ENCODE data around the gene GDF2. TPM values are rescaled to one million over a fixed set of nuclear protein-coding genes. Genes with fewer than 3 reads are reported as not detected.

Gene GDF2
- total and polyA plus RNA-seq, 2 experiments from 2014 or later = not detected

- Mint-ChIP-seq H3K9me3 (no peaks in the 10 kb centered on the region), H3K27me3 (ENCODE audit: insufficient read depth, low read depth, poor library complexity) (peaks cover 6% of the 10 kb centered on the region), H3K36me3 (ENCODE audit: low read depth) (no peaks in the 10 kb centered on the region), H3K4me3 (no peak overlapping the region), H3K4me1 (peaks cover 18% of the 10 kb centered on the region), H3K27ac (no peak overlapping the region)
- Histone ChIP-seq H3K27me3 (ENCODE audit: insufficient read depth) (no peaks in the 10 kb centered on the region), H4K20me1 (replicated peaks; ENCODE audit: insufficient read depth) (no peaks in the 10 kb centered on the region), H3K4me2 (no peak overlapping the region), H2AFZ (no peak overlapping the region), H3K79me2 (replicated peaks; ENCODE audit: insufficient read depth) (no peaks in the 10 kb centered on the region), H3K4me3 (no peak overlapping the region), H3K36me3 (ENCODE audit: insufficient read depth) (no peaks in the 10 kb centered on the region), H3K9me2 (ENCODE audit: insufficient read depth) (no peaks in the 10 kb centered on the region; the same call in 1 of the 2 replicates), H3F3A (replicated peaks; ENCODE audit: low read depth) (no peaks in the 10 kb centered on the region), H3K4me1 (ENCODE audit: insufficient read depth) (peaks cover 2% of the 10 kb centered on the region; the same call in 1 of the 2 replicates), H3K27ac (ENCODE audit: low read depth) (no peak overlapping the region)
- TF ChIP-seq CTCF (conservative IDR thresholded peaks at IDR 0.05; ENCODE audit: low read depth in 2 of 2) (no peak), EZH2 (IDR thresholded peaks at IDR 0.05; ENCODE audit: low read depth, unreplicated experiment) (no peak)
- ATAC-seq = no peak
- no peak for DNase-seq (ENCODE audit: low spot score)
Measured at GRCh38 chr10:47347303-47347675, 25.0 kb downstream of the GDF2 start.

- no peaks in the 10 kb centered on the region; the same call in 1 of the 2 replicates for H3K9me2 ChIP-seq (ENCODE audit: insufficient read depth)
- Mint-ChIP-seq H3K27ac (no peak within 1 kb of the TSS), H3K9me3 (no peaks in the 10 kb centered on the region)
- no peak for TF ChIP-seq ETS1 (IDR thresholded peaks at IDR 0.05)
- TF ChIP-seq POLR2AphosphoS5 (IDR thresholded peaks at IDR 0.05; ENCODE audit: low read depth) = no peak
- no peak for TF ChIP-seq STAT1 (IDR thresholded peaks at IDR 0.05; ENCODE audit: unreplicated experiment)
- TF ChIP-seq CREB1 (CRISPR knock-in tag; IDR thresholded peaks at IDR 0.05; ENCODE audit: low read depth) = no peak
- TF ChIP-seq JUNB (IDR thresholded peaks at IDR 0.05; ENCODE audit: unreplicated experiment) = no peak
- no peak for TF ChIP-seq ZNF462 (CRISPR knock-in tag; IDR thresholded peaks at IDR 0.05)
- no peak for TF ChIP-seq REST (IDR thresholded peaks at IDR 0.05; ENCODE audit: unreplicated experiment)
Measured at GRCh38 chr10:47348138-47348651, 25.9 kb downstream of the GDF2 start, which contains the start of gene RBP3. Gene RBP3 (plus strand): TSS chr10:47348363. CDS start chr10:47348485, 122 bp downstream.

More at GRCh38 chr10:47348138-47348651, 25.9 kb downstream of the GDF2 start, which contains the start of gene RBP3:
- H3K36me3 ChIP-seq (ENCODE audit: insufficient read depth) = no peaks in the 10 kb centered on the region
- ATAC-seq (no peak), DNase-seq (ENCODE audit: low spot score) (no peak)
- no peaks in the 10 kb centered on the region for H3F3A ChIP-seq (replicated peaks; ENCODE audit: low read depth)
- H3K4me3 ChIP-seq = no peak within 1 kb of the TSS
- H3K27ac ChIP-seq (ENCODE audit: low read depth) = no peak within 1 kb of the TSS
- no peaks in the 10 kb centered on the region for H3K36me3 Mint-ChIP-seq (ENCODE audit: low read depth)
- no peaks in the 10 kb centered on the region for H3K4me1 ChIP-seq (ENCODE audit: insufficient read depth)
- H3K4me2 ChIP-seq = no peak within 1 kb of the TSS
- no peaks in the 10 kb centered on the region for H3K79me2 ChIP-seq (replicated peaks; ENCODE audit: insufficient read depth)
- no peak within 1 kb of the TSS for H2AFZ ChIP-seq
- H3K27me3 Mint-ChIP-seq (ENCODE audit: insufficient read depth, low read depth, poor library complexity) = peaks cover 6% of the 10 kb centered on the region
- H3K27me3 ChIP-seq (ENCODE audit: insufficient read depth) = no peaks in the 10 kb centered on the region
- no peaks in the 10 kb centered on the region for H4K20me1 ChIP-seq (replicated peaks; ENCODE audit: insufficient read depth)
- H3K4me3 Mint-ChIP-seq = no peak within 1 kb of the TSS
- peaks cover 9% of the 10 kb centered on the region; the same call in 1 of the 3 replicates for H3K4me1 Mint-ChIP-seq

Measured in GM23338 (cell line).